HG03103 (cell line): Measurements from ENCODE around the gene BRD1.

ENCODE experiments used
- ATAC-seq: cut with Tn5 transposase; IDR thresholded peaks from one replicate; pipeline ENCODE4 v1.9.1; 2021; ENCODE audit warnings: low read depth; ENCODE audit not compliant: unreplicated experiment

Gene BRD1

GRCh38 chr22:49755631-49756001 lies 72.1 kb downstream of the BRD1 start:
- ATAC-seq = no peak

GRCh38 chr22:49754696-49755630 lies 72.7 kb downstream of the BRD1 start:
- ATAC-seq = no peak

- ATAC-seq = no peak
Observed at GRCh38 chr22:49753961-49754695, 73.5 kb downstream of the BRD1 start.

GRCh38 chr22:49753276-49753890 lies 74.3 kb downstream of the BRD1 start:
- no peak for ATAC-seq

- ATAC-seq = no peak
Observed at GRCh38 chr22:49752598-49753091, 75.0 kb downstream of the BRD1 start.

GRCh38 chr22:49751966-49752597 lies 75.6 kb downstream of the BRD1 start:
- ATAC-seq = no peak

GRCh38 chr22:49751318-49751965 lies 76.2 kb downstream of the BRD1 start:
- ATAC-seq = no peak

- no peak for ATAC-seq
Observed at GRCh38 chr22:49749885-49750510, 77.7 kb downstream of the BRD1 start.

- no peak for ATAC-seq
Observed at GRCh38 chr22:49749227-49749626, 78.4 kb downstream of the BRD1 start.

- no peak for ATAC-seq
Observed at GRCh38 chr22:49748514-49748913, 79.2 kb downstream of the BRD1 start.

- ATAC-seq = no peak
Observed at GRCh38 chr22:49747716-49748115, 80.0 kb downstream of the BRD1 start.

GRCh38 chr22:49747130-49747529 lies 80.5 kb downstream of the BRD1 start:
- ATAC-seq = no peak

GRCh38 chr22:49746065-49746464 lies 81.6 kb downstream of the BRD1 start:
- no peak for ATAC-seq

GRCh38 chr22:49740242-49740641 lies 87.4 kb downstream of the BRD1 start:
- ATAC-seq = no peak

- ATAC-seq = no peak
Observed at GRCh38 chr22:49739138-49739537, 88.5 kb downstream of the BRD1 start.

- ATAC-seq = no peak
Observed at GRCh38 chr22:49738566-49738965, 89.1 kb downstream of the BRD1 start.

- no peak for ATAC-seq
Observed at GRCh38 chr22:49738006-49738405, 89.7 kb downstream of the BRD1 start.

GRCh38 chr22:49737101-49737551 lies 90.5 kb downstream of the BRD1 start:
- ATAC-seq = no peak

- ATAC-seq = no peak
Observed at GRCh38 chr22:49736538-49736937, 91.1 kb downstream of the BRD1 start.
